ENCODE data around the gene UNC13C. TPM values are rescaled to one million over a fixed set of nuclear protein-coding genes. Genes with fewer than 3 reads are reported as not detected.

Gene UNC13C
- total RNA-seq, 1 donor from 2014 or later = 0.26 TPM

- H3K27me3 ChIP-seq (ENCODE audit: control insufficient read depth, insufficient read depth, low read length) = no peaks in the 10 kb centered on the region
- H3K36me3 ChIP-seq (ENCODE audit: control insufficient read depth, insufficient read depth, low read length) = no peaks in the 10 kb centered on the region
- H3K4me3 ChIP-seq (ENCODE audit: low read depth, low read length) = no peak overlapping the region
- TF ChIP-seq CTCF (IDR thresholded peaks at IDR 0.05; ENCODE audit: insufficient read depth, low read length, severe bottlenecking) = no peak
- DNase-seq (ENCODE audit: low read depth) = peak; percentile 5
- no peak for FAIRE-seq
Measured at GRCh38 chr15:54101664-54102270, 123.5 kb downstream of the UNC13C start.

DNA sequence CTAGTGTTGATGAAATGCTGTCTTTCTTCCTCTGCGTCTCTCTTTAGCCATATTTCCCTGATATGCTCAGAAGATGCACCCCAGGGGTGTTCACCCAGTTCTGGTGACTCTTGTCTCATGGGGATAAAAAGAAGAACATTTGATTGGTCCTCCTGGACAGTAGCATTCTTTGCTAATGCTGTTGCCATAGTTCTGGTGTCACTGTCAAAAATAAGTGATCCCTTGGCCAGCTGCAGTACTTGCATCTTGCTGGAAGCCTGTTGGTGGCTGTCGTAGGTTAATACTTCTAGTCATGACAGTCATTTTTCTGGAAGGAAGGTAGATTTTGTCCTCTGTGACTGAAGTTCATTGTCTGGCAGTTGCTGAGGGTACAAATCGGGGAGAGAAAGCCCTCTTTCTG, 124.5 kb downstream of the UNC13C start:
- no peaks in the 10 kb centered on the region for H3K27me3 ChIP-seq (ENCODE audit: control insufficient read depth, insufficient read depth, low read length)
- H3K36me3 ChIP-seq (ENCODE audit: control insufficient read depth, insufficient read depth, low read length) = no peaks in the 10 kb centered on the region
- FAIRE-seq (no peak), DNase-seq (ENCODE audit: low read depth) (no peak)
- H3K4me3 ChIP-seq (ENCODE audit: low read depth, low read length) = no peak overlapping the region
- no peak for TF ChIP-seq CTCF (IDR thresholded peaks at IDR 0.05; ENCODE audit: insufficient read depth, low read length, severe bottlenecking)

DNA sequence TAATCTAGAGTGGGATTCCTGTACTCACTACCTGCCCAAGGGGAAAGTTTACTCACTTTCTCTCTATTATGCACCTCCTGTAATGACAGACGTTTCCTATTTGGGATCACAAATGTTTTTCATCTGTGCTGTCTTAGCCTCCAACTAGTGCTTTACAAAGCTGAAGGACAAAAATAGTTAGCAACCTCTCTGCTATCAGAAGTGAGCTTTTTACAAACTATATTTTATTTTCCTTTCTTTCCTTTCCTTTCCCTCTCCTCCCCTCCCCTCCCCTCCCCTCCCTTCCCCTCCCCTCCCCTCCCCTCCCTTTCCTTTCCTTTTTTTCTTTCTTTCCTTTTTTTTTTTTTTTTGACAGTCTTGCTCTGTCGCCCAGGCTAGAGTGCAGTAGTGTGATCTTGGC, 130.8 kb downstream of the UNC13C start:
- no peak for DNase-seq (ENCODE audit: low read depth)
- no peak for TF ChIP-seq CTCF (IDR thresholded peaks at IDR 0.05; ENCODE audit: insufficient read depth, low read length, severe bottlenecking)
- FAIRE-seq = no peak
- no peaks in the 10 kb centered on the region for H3K36me3 ChIP-seq (ENCODE audit: control insufficient read depth, insufficient read depth, low read length)
- no peaks in the 10 kb centered on the region for H3K27me3 ChIP-seq (ENCODE audit: control insufficient read depth, insufficient read depth, low read length)
- no peak overlapping the region for H3K4me3 ChIP-seq (ENCODE audit: low read depth, low read length)

DNA sequence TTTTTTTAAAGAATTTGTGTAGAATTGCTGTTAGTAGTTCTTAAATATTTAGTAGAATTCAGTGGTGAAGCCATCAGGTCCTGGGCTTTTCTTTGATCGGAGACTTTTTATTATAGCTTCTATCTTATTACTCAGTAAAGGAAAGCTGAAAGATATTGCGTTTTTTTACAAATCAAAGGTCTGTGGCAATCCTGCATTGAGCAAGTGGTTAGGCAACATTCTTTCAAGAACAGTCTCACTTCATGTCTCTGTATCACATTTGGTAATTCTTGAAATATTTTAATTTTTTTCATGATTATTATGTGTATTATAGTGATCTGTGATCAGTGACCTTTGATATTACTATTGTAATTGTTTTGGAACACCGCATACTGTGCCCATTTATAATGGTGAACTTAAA, 140.8 kb downstream of the UNC13C start:
- no peak overlapping the region for H3K4me3 ChIP-seq (ENCODE audit: low read depth, low read length)
- H3K36me3 ChIP-seq (ENCODE audit: control insufficient read depth, insufficient read depth, low read length) = no peaks in the 10 kb centered on the region
- DNase-seq (ENCODE audit: low read depth) (peak; percentile 15), FAIRE-seq (no peak)
- TF ChIP-seq CTCF (IDR thresholded peaks at IDR 0.05; ENCODE audit: insufficient read depth, low read length, severe bottlenecking) = no peak
- H3K27me3 ChIP-seq (ENCODE audit: control insufficient read depth, insufficient read depth, low read length) = no peaks in the 10 kb centered on the region

GRCh38 chr15:54120949-54121463, 142.8 kb downstream of the UNC13C start:
- no peak for DNase-seq (ENCODE audit: low read depth)
- Histone ChIP-seq H3K4me3 (ENCODE audit: low read depth, low read length) (no peak overlapping the region), H3K27me3 (ENCODE audit: control insufficient read depth, insufficient read depth, low read length) (no peaks in the 10 kb centered on the region), H3K36me3 (ENCODE audit: control insufficient read depth, insufficient read depth, low read length) (no peaks in the 10 kb centered on the region)
- no peak for TF ChIP-seq CTCF (IDR thresholded peaks at IDR 0.05; ENCODE audit: insufficient read depth, low read length, severe bottlenecking)
- no peak for FAIRE-seq

DNA sequence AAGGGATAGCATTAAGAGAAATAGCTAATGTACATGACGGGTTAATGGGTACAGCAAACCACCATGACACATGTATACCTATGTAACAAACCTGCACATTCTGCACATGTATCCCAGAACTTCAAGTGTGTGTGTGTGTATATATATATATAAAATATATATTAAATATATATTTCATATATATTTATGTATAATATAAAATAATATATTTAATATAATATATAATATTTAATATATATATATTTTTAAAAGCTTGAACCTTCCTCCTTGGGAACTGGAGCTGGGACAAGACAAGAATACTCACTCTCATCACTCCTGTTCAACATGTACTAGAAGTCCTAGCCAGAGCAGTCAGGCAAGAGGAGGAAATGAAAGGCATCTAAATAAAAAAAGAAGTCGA, 149.3 kb downstream of the UNC13C start:
- H3K36me3 ChIP-seq (ENCODE audit: control insufficient read depth, insufficient read depth, low read length) = no peaks in the 10 kb centered on the region
- H3K4me3 ChIP-seq (ENCODE audit: low read depth, low read length) = no peak overlapping the region
- DNase-seq (ENCODE audit: low read depth) = no peak
- H3K27me3 ChIP-seq (ENCODE audit: control insufficient read depth, insufficient read depth, low read length) = no peaks in the 10 kb centered on the region
- TF ChIP-seq CTCF (IDR thresholded peaks at IDR 0.05; ENCODE audit: insufficient read depth, low read length, severe bottlenecking) = no peak
- no peak for FAIRE-seq
